ENCODE measurements around the gene SYCP3. TPM values are rescaled to one million over a fixed set of nuclear protein-coding genes. Genes with fewer than 3 reads are reported as not detected.

The SYCP3 gene
- total RNA-seq, 1 donor from 2014 or later: 0.04 TPM

DNA sequence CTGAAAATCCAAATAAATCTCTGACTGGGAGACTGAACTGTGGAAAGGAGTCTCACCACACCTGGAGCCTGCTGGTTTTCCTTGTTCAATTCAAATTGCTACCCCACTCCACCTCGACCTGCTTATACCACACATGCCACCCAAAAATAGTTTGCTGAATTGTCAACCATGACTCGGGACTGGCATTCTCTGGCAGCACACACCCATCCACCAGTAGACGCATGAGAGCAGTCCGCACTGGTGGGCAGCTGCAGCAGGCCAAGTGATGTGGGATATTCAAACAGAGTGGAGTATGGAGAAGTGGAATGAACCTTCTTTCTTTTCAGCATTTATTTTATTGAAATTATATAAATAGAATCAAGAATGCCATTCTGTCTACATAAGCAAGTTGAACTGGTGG is 38.7 kb upstream of the SYCP3 start:
- TF ChIP-seq EZH2phosphoT487 (IDR thresholded peaks at IDR 0.05) (no peak), EZH2 (IDR thresholded peaks at IDR 0.05) (no peak)
- TF ChIP-seq, protein P1, sequence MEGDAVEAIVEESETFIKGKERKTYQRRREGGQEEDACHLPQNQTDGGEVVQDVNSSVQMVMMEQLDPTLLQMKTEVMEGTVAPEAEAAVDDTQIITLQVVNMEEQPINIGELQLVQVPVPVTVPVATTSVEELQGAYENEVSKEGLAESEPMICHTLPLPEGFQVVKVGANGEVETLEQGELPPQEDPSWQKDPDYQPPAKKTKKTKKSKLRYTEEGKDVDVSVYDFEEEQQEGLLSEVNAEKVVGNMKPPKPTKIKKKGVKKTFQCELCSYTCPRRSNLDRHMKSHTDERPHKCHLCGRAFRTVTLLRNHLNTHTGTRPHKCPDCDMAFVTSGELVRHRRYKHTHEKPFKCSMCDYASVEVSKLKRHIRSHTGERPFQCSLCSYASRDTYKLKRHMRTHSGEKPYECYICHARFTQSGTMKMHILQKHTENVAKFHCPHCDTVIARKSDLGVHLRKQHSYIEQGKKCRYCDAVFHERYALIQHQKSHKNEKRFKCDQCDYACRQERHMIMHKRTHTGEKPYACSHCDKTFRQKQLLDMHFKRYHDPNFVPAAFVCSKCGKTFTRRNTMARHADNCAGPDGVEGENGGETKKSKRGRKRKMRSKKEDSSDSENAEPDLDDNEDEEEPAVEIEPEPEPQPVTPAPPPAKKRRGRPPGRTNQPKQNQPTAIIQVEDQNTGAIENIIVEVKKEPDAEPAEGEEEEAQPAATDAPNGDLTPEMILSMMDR (IDR thresholded peaks at IDR 0.05): no peak
- no peaks in the 10 kb centered on the region for H3K4me1 ChIP-seq
- H4K20me1 ChIP-seq (ENCODE audit: low read depth): no peaks in the 10 kb centered on the region
- no peaks in the 10 kb centered on the region for H3K36me3 ChIP-seq
- H3K27ac ChIP-seq: no peak overlapping the region
- no peak for DNase-seq (ENCODE audit: low spot score)
- H3K4me3 Mint-ChIP-seq: no peak overlapping the region
- H3K4me1 Mint-ChIP-seq: no peaks in the 10 kb centered on the region
- H3K27ac Mint-ChIP-seq: no peak overlapping the region
- H3F3A ChIP-seq (ENCODE audit: low read depth): no peaks in the 10 kb centered on the region
- H3K4me2 ChIP-seq: no peak overlapping the region
- H3K27me3 ChIP-seq: no peaks in the 10 kb centered on the region
- no peaks in the 10 kb centered on the region for H3K27me3 Mint-ChIP-seq (ENCODE audit: insufficient read depth, low read depth)
- no peaks in the 10 kb centered on the region for H3K79me2 ChIP-seq (ENCODE audit: low read depth)
- no peaks in the 10 kb centered on the region for H3K9me3 ChIP-seq (ENCODE audit: low read depth)
- no peak overlapping the region for H3K9ac ChIP-seq
- no peaks in the 10 kb centered on the region for H3K9me3 Mint-ChIP-seq
- no peak overlapping the region for H2AFZ ChIP-seq (replicated peaks)
- H3K4me3 ChIP-seq: no peak overlapping the region
- H3K36me3 Mint-ChIP-seq: no peaks in the 10 kb centered on the region

DNA sequence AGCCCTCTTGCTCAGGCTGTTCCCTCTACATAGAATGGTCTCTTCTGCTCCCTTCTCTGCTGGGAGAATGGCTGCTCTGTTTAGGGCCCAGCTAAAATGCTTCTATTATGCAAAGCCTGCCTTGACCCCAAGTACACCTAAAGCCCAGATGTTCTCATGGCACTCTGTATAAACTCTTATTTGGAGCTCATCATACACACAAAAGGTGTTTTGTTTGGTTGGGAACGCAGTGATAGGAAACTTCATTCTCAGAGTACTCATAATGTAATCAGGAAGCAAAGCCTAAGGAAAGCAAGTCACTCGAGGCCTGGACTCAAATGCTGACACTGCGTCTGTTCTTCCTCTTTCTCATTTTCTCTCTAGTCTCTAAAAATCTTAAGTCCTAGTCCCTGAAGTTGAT is 38.2 kb upstream of the SYCP3 start:
- H2AFZ ChIP-seq (replicated peaks): no peak overlapping the region
- no peak for DNase-seq (ENCODE audit: low spot score)
- no peaks in the 10 kb centered on the region for H3K79me2 ChIP-seq (ENCODE audit: low read depth)
- Mint-ChIP-seq H3K9me3 (no peaks in the 10 kb centered on the region), H3K27me3 (ENCODE audit: insufficient read depth, low read depth) (no peaks in the 10 kb centered on the region), H3K27ac (no peak overlapping the region), H3K36me3 (no peaks in the 10 kb centered on the region), H3K4me1 (no peaks in the 10 kb centered on the region), H3K4me3 (no peak overlapping the region)
- TF ChIP-seq, protein P1 (IDR thresholded peaks at IDR 0.05): no peak
- TF ChIP-seq EZH2 (IDR thresholded peaks at IDR 0.05): no peak
- no peak for TF ChIP-seq EZH2phosphoT487 (IDR thresholded peaks at IDR 0.05)
- no peaks in the 10 kb centered on the region for H4K20me1 ChIP-seq (ENCODE audit: low read depth)
- H3K9ac ChIP-seq: no peak overlapping the region
- no peaks in the 10 kb centered on the region for H3K9me3 ChIP-seq (ENCODE audit: low read depth)
- no peaks in the 10 kb centered on the region for H3K4me1 ChIP-seq
- H3F3A ChIP-seq (ENCODE audit: low read depth): no peaks in the 10 kb centered on the region
- H3K4me2 ChIP-seq: no peak overlapping the region
- no peak overlapping the region for H3K27ac ChIP-seq
- no peaks in the 10 kb centered on the region for H3K27me3 ChIP-seq
- no peak overlapping the region for H3K4me3 ChIP-seq
- H3K36me3 ChIP-seq: no peaks in the 10 kb centered on the region

DNA sequence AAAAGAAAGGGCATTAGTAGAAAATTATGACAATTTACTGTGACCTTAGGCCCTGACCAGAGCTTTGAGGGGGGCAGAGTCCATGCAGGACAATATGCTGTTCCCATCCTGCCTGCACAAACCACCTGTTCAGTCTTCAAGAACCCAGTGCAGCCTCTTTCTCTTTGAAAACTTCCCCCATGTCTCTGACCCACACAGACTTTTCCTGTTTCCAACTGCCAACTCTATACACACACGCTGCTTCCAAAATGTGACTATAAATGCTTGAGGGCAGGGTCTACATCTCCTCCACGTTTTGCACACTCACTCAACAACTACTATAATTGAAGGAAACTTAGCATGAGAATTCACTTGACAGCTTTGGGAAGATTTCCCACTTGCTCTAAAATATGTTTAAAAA is 36.6 kb upstream of the SYCP3 start:
- H3K27ac ChIP-seq: no peak overlapping the region
- H3K27me3 ChIP-seq: no peaks in the 10 kb centered on the region
- no peak overlapping the region for H3K4me2 ChIP-seq
- DNase-seq (ENCODE audit: low spot score): no peak
- no peaks in the 10 kb centered on the region for H4K20me1 ChIP-seq (ENCODE audit: low read depth)
- H3K4me3 Mint-ChIP-seq: no peak overlapping the region
- H3K79me2 ChIP-seq (ENCODE audit: low read depth): no peaks in the 10 kb centered on the region
- no peaks in the 10 kb centered on the region for H3K9me3 ChIP-seq (ENCODE audit: low read depth)
- no peaks in the 10 kb centered on the region for H3K36me3 ChIP-seq
- no peak overlapping the region for H3K9ac ChIP-seq
- H3K4me1 Mint-ChIP-seq: no peaks in the 10 kb centered on the region
- H3K4me1 ChIP-seq: no peaks in the 10 kb centered on the region
- no peaks in the 10 kb centered on the region for H3K27me3 Mint-ChIP-seq (ENCODE audit: insufficient read depth, low read depth)
- H3K27ac Mint-ChIP-seq: no peak overlapping the region
- H3K4me3 ChIP-seq: no peak overlapping the region
- no peaks in the 10 kb centered on the region for H3F3A ChIP-seq (ENCODE audit: low read depth)
- H3K36me3 Mint-ChIP-seq: no peaks in the 10 kb centered on the region
- TF ChIP-seq, protein P1 (IDR thresholded peaks at IDR 0.05): no peak
- TF ChIP-seq EZH2 (IDR thresholded peaks at IDR 0.05): no peak
- TF ChIP-seq EZH2phosphoT487 (IDR thresholded peaks at IDR 0.05): no peak
- H3K9me3 Mint-ChIP-seq: no peaks in the 10 kb centered on the region
- H2AFZ ChIP-seq (replicated peaks): no peak overlapping the region
